Tibial artery (tissue), 4 donors: ENCODE measurements around the gene OSMR.

Source experiments
- DNase-seq, 2 donors: peaks; one replicate each; pipeline ENCODE4 v3.0.0-alpha.2; 2019
- H3K27ac ChIP-seq, 2 donors: fragments of 200-600 bp; sonication (generic) in 1 of 2; 1 replicate in 1 of 2; 2 replicates in 1 of 2; pipeline ENCODE4 v1.5.1; 2018 to 2019; ENCODE audit warnings: mild to moderate bottlenecking in 1 of 2
- H3K27me3 ChIP-seq, 2 donors: fragments of 200-600 bp; sonication (generic) in 1 of 2; one replicate each; pipeline versions ENCODE4 v1.5.1 to v1.6.0; 2016 to 2019
- H3K36me3 ChIP-seq, 3 donors: fragments of 200-600 bp; sonication (generic) in 2 of 3; one replicate each; pipeline ENCODE4 v1.5.1; 2016 to 2019; ENCODE audit warnings: mild to moderate bottlenecking in 2 of 3
- H3K4me1 ChIP-seq, 4 donors: fragments of 200-600 bp; sonication (generic) in 2 of 4; 1 replicate in 3 of 4; 2 replicates in 1 of 4; pipeline ENCODE4 v1.5.1; 2016 to 2019
- H3K4me3 ChIP-seq, 2 donors: fragments of 200-600 bp; sonication (generic) in 1 of 2; 1 replicate in 1 of 2; 2 replicates in 1 of 2; pipeline ENCODE4 v1.5.1; 2018 to 2019; ENCODE audit warnings: mild to moderate bottlenecking in 2 of 2
- H3K9me3 ChIP-seq, 3 donors: fragments of 200-600 bp; sonication (generic) in 1 of 3; one replicate each; pipeline ENCODE4 v1.5.1; 2016 to 2019
- intact Hi-C: fragments of 100-400 bp; cut with DNase I; formaldehyde crosslinking; loops from one replicate; pipeline ENCODE4 v1.15.0; 2023; ENCODE audit warnings: low total_unique reads
- TF ChIP-seq, protein P1 (sequence below), 2 experiments: fragments of 200-600 bp in 1 of 2; fragments of 450-650 bp in 1 of 2; IDR thresholded peaks; one replicate each; pipeline ENCODE4 v1.5.1; 2017 to 2019; ENCODE audit warnings: antibody characterized with exemption in 2 of 2, mild to moderate bottlenecking in 1 of 2, moderate library complexity in 1 of 2

Gene OSMR

GRCh38 chr5:38948501-38948900 is 102.7 kb downstream of the OSMR start:
- TF ChIP-seq, protein P1, sequence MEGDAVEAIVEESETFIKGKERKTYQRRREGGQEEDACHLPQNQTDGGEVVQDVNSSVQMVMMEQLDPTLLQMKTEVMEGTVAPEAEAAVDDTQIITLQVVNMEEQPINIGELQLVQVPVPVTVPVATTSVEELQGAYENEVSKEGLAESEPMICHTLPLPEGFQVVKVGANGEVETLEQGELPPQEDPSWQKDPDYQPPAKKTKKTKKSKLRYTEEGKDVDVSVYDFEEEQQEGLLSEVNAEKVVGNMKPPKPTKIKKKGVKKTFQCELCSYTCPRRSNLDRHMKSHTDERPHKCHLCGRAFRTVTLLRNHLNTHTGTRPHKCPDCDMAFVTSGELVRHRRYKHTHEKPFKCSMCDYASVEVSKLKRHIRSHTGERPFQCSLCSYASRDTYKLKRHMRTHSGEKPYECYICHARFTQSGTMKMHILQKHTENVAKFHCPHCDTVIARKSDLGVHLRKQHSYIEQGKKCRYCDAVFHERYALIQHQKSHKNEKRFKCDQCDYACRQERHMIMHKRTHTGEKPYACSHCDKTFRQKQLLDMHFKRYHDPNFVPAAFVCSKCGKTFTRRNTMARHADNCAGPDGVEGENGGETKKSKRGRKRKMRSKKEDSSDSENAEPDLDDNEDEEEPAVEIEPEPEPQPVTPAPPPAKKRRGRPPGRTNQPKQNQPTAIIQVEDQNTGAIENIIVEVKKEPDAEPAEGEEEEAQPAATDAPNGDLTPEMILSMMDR (IDR thresholded peaks at IDR 0.05), result no peak
- H3K9me3 ChIP-seq, result no peaks in the 10 kb centered on the region
- H3K27ac ChIP-seq, result peak overlapping the region in 1 of 2 donors; percentile 7
- intact Hi-C loops, result no loop called here
- H3K27me3 ChIP-seq, result no peaks in the 10 kb centered on the region
- no peaks in the 10 kb centered on the region for H3K4me1 ChIP-seq
- DNase-seq, result no peak
- no peak overlapping the region for H3K4me3 ChIP-seq
- H3K36me3 ChIP-seq, result peaks cover 59 to 81% (median 75%) of the 10 kb centered on the region in 3 donors

DNA sequence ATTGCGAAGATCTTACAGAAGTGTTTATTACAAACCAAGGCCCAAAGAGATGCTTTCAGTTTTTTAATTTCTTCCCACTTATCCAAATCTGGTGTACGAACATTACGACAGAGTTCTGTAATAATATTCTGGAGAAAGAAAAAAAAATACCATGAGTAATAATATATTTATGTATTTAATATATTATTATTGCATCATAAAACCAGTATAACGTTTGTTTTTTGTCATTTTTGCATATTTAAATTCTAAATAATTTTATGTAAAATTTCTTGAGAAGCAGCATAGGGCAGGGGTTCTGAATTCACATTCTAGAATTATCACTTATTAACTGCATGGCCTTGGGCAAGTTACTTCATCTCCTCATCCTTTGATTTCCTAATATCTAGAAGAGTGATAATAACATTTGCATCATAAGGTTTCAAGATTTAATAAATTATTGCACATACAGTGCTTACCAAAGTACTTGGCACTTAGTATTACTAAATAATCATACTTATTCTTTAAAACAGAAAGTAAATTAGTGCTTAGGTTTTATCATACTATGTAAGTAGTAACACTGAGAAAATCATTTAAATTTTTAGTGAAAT is 107.7 kb downstream of the OSMR start:
- TF ChIP-seq, protein P1 (IDR thresholded peaks at IDR 0.05), result no peak
- Histone ChIP-seq H3K27me3 (no peaks in the 10 kb centered on the region), H3K4me3 (no peak overlapping the region), H3K9me3 (no peaks in the 10 kb centered on the region), H3K27ac (no peak overlapping the region), H3K36me3 (peaks cover 68 to 84% (median 78%) of the 10 kb centered on the region in 3 donors), H3K4me1 (no peaks in the 10 kb centered on the region)
- intact Hi-C loops, result no loop called here
- no peak for DNase-seq

GRCh38 chr5:38961691-38962090 is 115.9 kb downstream of the OSMR start:
- no peak for DNase-seq
- no peak overlapping the region for H3K27ac ChIP-seq
- H3K4me1 ChIP-seq, result no peaks in the 10 kb centered on the region
- H3K4me3 ChIP-seq, result no peak overlapping the region
- H3K36me3 ChIP-seq, result peaks cover 56 to 81% (median 74%) of the 10 kb centered on the region in 3 donors
- H3K9me3 ChIP-seq, result no peaks in the 10 kb centered on the region
- H3K27me3 ChIP-seq, result no peaks in the 10 kb centered on the region
- TF ChIP-seq, protein P1 (IDR thresholded peaks at IDR 0.05), result no peak
- intact Hi-C loops, result no loop called here

GRCh38 chr5:38968665-38969064 is 122.9 kb downstream of the OSMR start:
- TF ChIP-seq, protein P1 (IDR thresholded peaks at IDR 0.05), result no peak
- H3K4me3 ChIP-seq, result no peak overlapping the region
- no peaks in the 10 kb centered on the region for H3K27me3 ChIP-seq
- intact Hi-C loops, result no loop called here
- no peak overlapping the region for H3K27ac ChIP-seq
- no peak for DNase-seq
- H3K4me1 ChIP-seq, result no peaks in the 10 kb centered on the region
- peaks cover 22 to 45% (median 33%) of the 10 kb centered on the region in 3 donors for H3K36me3 ChIP-seq
- H3K9me3 ChIP-seq, result no peaks in the 10 kb centered on the region

DNA sequence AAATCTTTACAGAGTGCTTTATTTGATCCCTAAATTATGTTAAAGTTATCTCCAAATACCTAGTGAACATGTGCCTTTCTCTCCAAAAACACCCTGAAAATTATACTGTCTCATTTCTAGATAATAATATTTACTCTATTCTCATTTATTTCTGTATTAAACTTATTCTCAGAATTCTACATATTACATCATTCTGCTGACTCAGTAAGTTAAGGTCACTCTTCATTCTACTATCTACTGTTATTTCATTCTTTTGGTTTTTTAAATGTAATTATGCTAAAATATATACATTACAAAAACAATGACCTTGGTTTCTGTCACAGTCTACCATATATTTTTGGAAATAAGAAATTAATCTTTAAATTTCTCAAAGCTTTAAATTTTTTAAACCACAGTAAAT is 132.2 kb downstream of the OSMR start:
- H3K27me3 ChIP-seq, result no peaks in the 10 kb centered on the region
- no peak for DNase-seq
- H3K4me3 ChIP-seq, result no peak overlapping the region
- peaks cover 14 to 29% (median 18%) of the 10 kb centered on the region in 3 donors for H3K36me3 ChIP-seq
- intact Hi-C loops, result no loop called here
- H3K4me1 ChIP-seq, result no peaks in the 10 kb centered on the region
- no peak overlapping the region for H3K27ac ChIP-seq
- H3K9me3 ChIP-seq, result no peaks in the 10 kb centered on the region
- TF ChIP-seq, protein P1 (IDR thresholded peaks at IDR 0.05), result no peak

- intact Hi-C loops, result no loop called here
- Histone ChIP-seq H3K4me1 (no peaks in the 10 kb centered on the region), H3K36me3 (peaks cover 8 to 19% (median 15%) of the 10 kb centered on the region in 3 donors), H3K27me3 (no peaks in the 10 kb centered on the region), H3K4me3 (no peak overlapping the region), H3K27ac (no peak overlapping the region), H3K9me3 (no peaks in the 10 kb centered on the region)
- TF ChIP-seq, protein P1 (IDR thresholded peaks at IDR 0.05), result no peak
- DNase-seq, result no peak
These were observed 133.7 kb downstream of the OSMR start for GRCh38 chr5:38979535-38979934.
